ENCODE results near the gene F2R. TPM values are rescaled to one million over a fixed set of nuclear protein-coding genes. Genes with fewer than 3 reads are reported as not detected.

Gene F2R
- total RNA-seq, 8 experiments from 2014 or later, result 3.2 to 71.8 (median 26.7) TPM

GRCh38 chr5:76683816-76684731, 31.9 kb upstream of the F2R start:
- Histone ChIP-seq H3K4me3 (no peak overlapping the region), H3K4me1 (replicated peaks in 1 of 2) (peaks cover 0 to 1% of the 10 kb centered on the region in 2 donors), H3K27ac (no peak overlapping the region)
- 84 to 94% (median 90%) methylated on average over 3 to 9 of the region's 9 CpGs for WGBS, 10 experiments
- no peak for ATAC-seq (replicated peaks in 6 of 8)
- in situ Hi-C loops (cut with MboI; ENCODE audit: low pct_unique_long_range_greater_than_20kb in 2 of 9, low sequenced_read_pairs in 9 of 9, unreplicated experiment in 9 of 9), result no loop called here

DNA sequence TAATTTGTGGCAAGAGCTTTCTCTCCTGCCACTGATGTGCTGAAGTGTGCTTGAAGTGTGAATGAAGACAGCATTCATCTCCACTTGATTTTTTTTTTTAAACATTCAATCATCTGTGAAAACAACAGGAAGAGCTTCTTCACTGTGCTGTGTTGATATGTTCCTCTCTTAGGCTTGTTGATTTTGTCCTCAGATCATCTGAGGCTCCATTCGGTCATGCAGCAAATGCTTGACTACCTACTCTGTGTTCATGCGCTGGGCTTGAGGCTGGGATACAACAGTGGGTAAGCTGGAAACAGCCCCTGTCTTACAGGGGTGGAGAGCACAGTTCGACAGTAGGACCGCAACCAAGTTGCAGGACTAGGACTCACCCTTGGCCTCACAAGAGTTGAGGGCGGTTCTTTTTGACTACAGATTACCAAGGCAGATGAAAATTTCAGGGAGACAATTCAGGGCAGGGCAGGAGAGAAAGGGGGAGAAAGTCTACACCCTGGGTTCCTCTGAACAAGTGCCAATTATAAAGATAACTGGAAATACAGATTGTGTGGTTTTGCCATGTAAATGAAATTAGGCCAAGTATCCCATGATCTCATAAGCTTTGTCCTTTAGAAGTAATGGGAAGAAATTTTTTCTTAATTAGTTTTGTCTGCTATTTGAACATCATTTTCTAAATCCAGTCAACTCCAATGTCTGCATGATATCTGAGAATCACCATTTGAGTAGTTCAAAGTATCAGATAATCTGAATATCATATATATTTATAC, 31.0 kb upstream of the F2R start:
- Histone ChIP-seq H3K4me3 (no peak overlapping the region), H3K27ac (no peak overlapping the region), H3K4me1 (replicated peaks in 1 of 2) (no peaks in the 10 kb centered on the region)
- in situ Hi-C loops (cut with MboI; ENCODE audit: low pct_unique_long_range_greater_than_20kb in 2 of 9, low sequenced_read_pairs in 9 of 9, unreplicated experiment in 9 of 9), result no loop called here
- 60 to 100% (median 100%) methylated on average over 1 to 5 of the region's 5 CpGs; no CpG with 5 or more reads in 2 of the 10 experiments for WGBS, 10 experiments
- ATAC-seq (replicated peaks in 6 of 8), result peak in 2 of 8 experiments; percentile 54 to 92

GRCh38 chr5:76685704-76686103, 30.2 kb upstream of the F2R start:
- in situ Hi-C loops (cut with MboI; ENCODE audit: low pct_unique_long_range_greater_than_20kb in 2 of 9, low sequenced_read_pairs in 9 of 9, unreplicated experiment in 9 of 9), result no loop called here
- Histone ChIP-seq H3K27ac (no peak overlapping the region), H3K4me1 (replicated peaks in 1 of 2) (peaks cover 0 to 2% of the 10 kb centered on the region in 2 donors), H3K4me3 (no peak overlapping the region)
- no peak for ATAC-seq (replicated peaks in 6 of 8)
- WGBS, 10 experiments, result 94 to 100% (median 100%) methylated on average over 1 to 3 of the region's 3 CpGs; no CpG with 5 or more reads in 2 of the 10 experiments

DNA sequence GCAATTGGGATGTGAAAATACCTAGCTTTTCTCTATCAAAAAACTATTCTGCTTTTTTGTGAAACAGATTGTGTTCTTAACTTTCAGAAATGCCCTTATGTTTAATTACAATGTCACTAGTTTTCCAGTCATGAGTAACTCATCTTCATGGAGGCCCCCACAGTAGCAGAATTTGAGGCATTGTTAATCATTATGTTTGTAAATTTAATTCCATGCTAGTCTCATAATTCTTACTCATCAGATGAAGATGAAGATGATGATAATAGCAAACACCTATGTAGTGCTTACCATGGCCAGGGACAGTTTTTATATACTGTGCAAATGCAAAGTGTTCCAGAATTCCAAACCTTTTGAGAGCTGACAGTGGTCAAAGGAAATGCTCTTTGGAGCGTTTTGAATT, 27.7 kb upstream of the F2R start:
- no peak overlapping the region for H3K27ac ChIP-seq
- H3K4me3 ChIP-seq, result no peak overlapping the region
- in situ Hi-C loops (cut with MboI; ENCODE audit: low pct_unique_long_range_greater_than_20kb in 2 of 9, low sequenced_read_pairs in 9 of 9, unreplicated experiment in 9 of 9), result no loop called here
- ATAC-seq (replicated peaks in 6 of 8), result no peak
- peaks cover 3 to 13% of the 10 kb centered on the region in 2 donors for H3K4me1 ChIP-seq (replicated peaks in 1 of 2)
- WGBS, 10 experiments, result 80 to 100% (median 100%) methylated on average over 1 of the region's 1 CpG; no CpG with 5 or more reads in 1 of the 10 experiments

- WGBS, 10 experiments, result 38 to 100% (median 78%) methylated on average over 1 to 3 of the region's 3 CpGs; no CpG with 5 or more reads in 1 of the 10 experiments
- no peak for ATAC-seq (replicated peaks in 6 of 8)
- no peak overlapping the region for H3K27ac ChIP-seq
- no peak overlapping the region for H3K4me3 ChIP-seq
- H3K4me1 ChIP-seq (replicated peaks in 1 of 2), result peaks cover 3 to 13% of the 10 kb centered on the region in 2 donors
- in situ Hi-C loops (cut with MboI; ENCODE audit: low pct_unique_long_range_greater_than_20kb in 2 of 9, low sequenced_read_pairs in 9 of 9, unreplicated experiment in 9 of 9), result no loop called here
Observed at GRCh38 chr5:76688836-76689235, 27.1 kb upstream of the F2R start.

- no peak overlapping the region for H3K27ac ChIP-seq
- H3K4me3 ChIP-seq, result no peak overlapping the region
- WGBS, 10 experiments, result 0 to 100% (median 73%) methylated on average over 1 to 3 of the region's 3 CpGs; no CpG with 5 or more reads in 2 of the 10 experiments
- in situ Hi-C loops (cut with MboI; ENCODE audit: low pct_unique_long_range_greater_than_20kb in 2 of 9, low sequenced_read_pairs in 9 of 9, unreplicated experiment in 9 of 9), result no loop called here
- ATAC-seq (replicated peaks in 6 of 8), result no peak
- H3K4me1 ChIP-seq (replicated peaks in 1 of 2), result peaks cover 3 to 13% of the 10 kb centered on the region in 2 donors
Observed at GRCh38 chr5:76689321-76690036, 26.4 kb upstream of the F2R start.

- ATAC-seq (replicated peaks in 6 of 8), result no peak
- no peak overlapping the region for H3K4me3 ChIP-seq
- 38 to 100% (median 91%) methylated on average over 1 to 3 of the region's 3 CpGs; no CpG with 5 or more reads in 2 of the 10 experiments for WGBS, 10 experiments
- H3K27ac ChIP-seq, result no peak overlapping the region
- in situ Hi-C loops (cut with MboI; ENCODE audit: low pct_unique_long_range_greater_than_20kb in 2 of 9, low sequenced_read_pairs in 9 of 9, unreplicated experiment in 9 of 9), result no loop called here
- H3K4me1 ChIP-seq (replicated peaks in 1 of 2), result peaks cover 3 to 13% of the 10 kb centered on the region in 2 donors
Observed at GRCh38 chr5:76690037-76690679, 25.8 kb upstream of the F2R start.

GRCh38 chr5:76690704-76691466, 25.0 kb upstream of the F2R start:
- Histone ChIP-seq H3K4me1 (replicated peaks in 1 of 2) (peaks cover 3 to 13% of the 10 kb centered on the region in 2 donors), H3K27ac (no peak overlapping the region), H3K4me3 (no peak overlapping the region)
- 0 to 100% (median 66%) methylated on average over 1 to 7 of the region's 7 CpGs; no CpG with 5 or more reads in 2 of the 10 experiments for WGBS, 10 experiments
- in situ Hi-C loops (cut with MboI; ENCODE audit: low pct_unique_long_range_greater_than_20kb in 2 of 9, low sequenced_read_pairs in 9 of 9, unreplicated experiment in 9 of 9), result no loop called here
- peak in 1 of 8 experiments; percentile 62 for ATAC-seq (replicated peaks in 6 of 8)

DNA sequence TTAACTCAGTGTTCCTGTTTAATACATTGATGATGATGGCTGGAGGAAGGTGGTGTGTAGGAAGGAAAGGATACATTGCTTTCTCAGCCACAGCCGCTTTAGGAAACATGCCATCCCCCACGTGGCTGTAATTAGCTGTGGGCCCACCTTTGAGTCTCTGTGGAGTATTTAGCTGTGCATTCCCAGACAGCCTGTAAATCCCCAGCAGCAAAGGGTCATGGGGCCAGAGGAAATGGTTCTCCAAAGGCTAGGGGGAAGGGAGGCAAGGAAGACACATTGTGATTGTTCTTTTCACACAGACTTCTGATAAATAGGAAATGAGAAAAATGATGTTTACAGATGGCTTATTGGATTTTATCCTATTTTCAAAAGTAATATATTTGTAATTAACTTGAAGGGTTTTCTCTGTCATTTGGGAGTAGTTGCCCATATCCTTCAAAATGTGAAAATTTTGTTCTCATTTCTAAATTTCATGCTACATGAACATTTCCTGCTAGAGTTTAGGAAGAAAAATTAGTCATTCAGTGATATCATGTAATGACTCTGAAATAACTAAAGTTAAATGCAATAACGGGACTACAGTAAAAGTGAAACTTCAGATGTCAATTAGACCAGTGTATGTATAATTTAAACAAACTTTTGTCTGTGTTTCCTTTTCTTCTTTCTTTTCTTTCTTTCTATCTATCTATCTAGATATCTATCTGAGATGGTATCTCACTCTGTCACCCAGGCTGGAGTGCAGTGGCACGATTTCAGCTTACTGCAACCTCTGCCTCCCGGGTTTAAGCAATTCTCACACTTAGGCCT, 24.3 kb upstream of the F2R start:
- no peak overlapping the region for H3K4me3 ChIP-seq
- WGBS, 10 experiments, result 18 to 100% (median 80%) methylated on average over 2 to 5 of the region's 5 CpGs; no CpG with 5 or more reads in 1 of the 10 experiments
- ATAC-seq (replicated peaks in 6 of 8), result peak in 6 of 8 experiments; percentile 20 to 77 (median 44)
- H3K27ac ChIP-seq, result no peak overlapping the region
- in situ Hi-C loops (cut with MboI; ENCODE audit: low pct_unique_long_range_greater_than_20kb in 2 of 9, low sequenced_read_pairs in 9 of 9, unreplicated experiment in 9 of 9), result no loop called here
- peaks cover 3 to 13% of the 10 kb centered on the region in 2 donors for H3K4me1 ChIP-seq (replicated peaks in 1 of 2)

DNA sequence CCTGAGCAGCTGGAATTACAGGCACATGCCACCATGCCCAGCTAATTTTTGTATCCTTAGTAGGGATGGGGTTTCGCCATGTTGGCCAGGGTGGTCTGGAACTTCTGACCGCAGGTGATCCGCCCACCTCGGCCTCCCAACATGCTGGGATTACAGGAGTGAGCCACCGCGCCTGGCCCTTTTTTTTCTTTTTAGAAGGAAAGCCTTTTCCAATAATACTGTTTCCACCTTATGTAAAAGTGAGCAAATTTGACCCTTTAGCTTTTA, 23.7 kb upstream of the F2R start:
- Histone ChIP-seq H3K27ac (no peak overlapping the region), H3K4me3 (no peak overlapping the region), H3K4me1 (replicated peaks in 1 of 2) (peaks cover 3 to 13% of the 10 kb centered on the region in 2 donors)
- in situ Hi-C loops (cut with MboI; ENCODE audit: low pct_unique_long_range_greater_than_20kb in 2 of 9, low sequenced_read_pairs in 9 of 9, unreplicated experiment in 9 of 9), result no loop called here
- ATAC-seq (replicated peaks in 6 of 8), result no peak
- 87 to 100% (median 92%) methylated on average over 2 to 6 of the region's 6 CpGs; no CpG with 5 or more reads in 5 of the 10 experiments for WGBS, 10 experiments

- Histone ChIP-seq H3K27ac (no peak overlapping the region), H3K4me1 (replicated peaks in 1 of 2) (peaks cover 3 to 13% of the 10 kb centered on the region in 2 donors), H3K4me3 (no peak overlapping the region)
- no peak for ATAC-seq (replicated peaks in 6 of 8)
- 81 to 96% (median 88%) methylated on average over 1 to 3 of the region's 3 CpGs; no CpG with 5 or more reads in 4 of the 10 experiments for WGBS, 10 experiments
- in situ Hi-C loops (cut with MboI; ENCODE audit: low pct_unique_long_range_greater_than_20kb in 2 of 9, low sequenced_read_pairs in 9 of 9, unreplicated experiment in 9 of 9), result no loop called here
Observed at GRCh38 chr5:76692651-76693050, 23.3 kb upstream of the F2R start.
